H9 (cell line): ENCODE measurements around the gene CLEC18C. TPM values are rescaled to one million over a fixed set of nuclear protein-coding genes. Genes with fewer than 3 reads are reported as not detected.

ENCODE experiments used
- DNase-seq: peaks from one replicate; pipeline ENCODE4 v3.0.0-alpha.2; 2017
- H2AFZ ChIP-seq: one replicate; pipeline ENCODE4 v1.6.1; 2013; ENCODE audit warnings: mild to moderate bottlenecking, low read length, control low read depth, moderate library complexity
- H2AK5ac ChIP-seq: 2 replicates; pipeline ENCODE4 v1.6.1; 2013; ENCODE audit warnings: low read length, control low read depth, mixed read lengths; ENCODE audit not compliant: insufficient read length
- H2BK120ac ChIP-seq: one replicate; pipeline ENCODE4 v1.6.1; 2013; ENCODE audit warnings: low read depth, mild to moderate bottlenecking, low read length, control low read depth, inconsistent platforms; ENCODE audit not compliant: poor library complexity, severe bottlenecking
- H2BK12ac ChIP-seq: 2 replicates; pipeline ENCODE4 v1.6.1; 2013; ENCODE audit warnings: low read length, control low read depth, mixed read lengths, low read depth; ENCODE audit not compliant: insufficient read length
- H2BK15ac ChIP-seq: 2 replicates; pipeline ENCODE4 v1.6.1; 2013; ENCODE audit warnings: low read depth, low read length, control low read depth
- H2BK20ac ChIP-seq: one replicate; pipeline ENCODE4 v1.6.1; 2013; ENCODE audit warnings: low read depth, mild to moderate bottlenecking, low read length, control low read depth, inconsistent platforms; ENCODE audit not compliant: poor library complexity, severe bottlenecking
- H2BK5ac ChIP-seq: 2 replicates; pipeline ENCODE4 v1.6.1; 2013; ENCODE audit warnings: low read length, control low read depth, mixed read lengths; ENCODE audit not compliant: insufficient read length
- H3K14ac ChIP-seq: 2 replicates; pipeline ENCODE4 v1.6.1; 2013; ENCODE audit warnings: low read length, control low read depth; ENCODE audit not compliant: insufficient read depth
- H3K18ac ChIP-seq: 2 replicates; pipeline ENCODE4 v1.6.1; 2013; ENCODE audit warnings: low read depth, mild to moderate bottlenecking, mixed read lengths, low read length, control low read depth; ENCODE audit not compliant: insufficient read length
- H3K23ac ChIP-seq: 2 replicates; pipeline ENCODE4 v1.6.1; 2013; ENCODE audit warnings: low read length, control low read depth, mixed read lengths, low read depth; ENCODE audit not compliant: insufficient read length
- H3K23me2 ChIP-seq: 2 replicates; pipeline ENCODE4 v1.6.1; 2013; ENCODE audit warnings: low read depth, mild to moderate bottlenecking, mixed read lengths, low read length, control low read depth; ENCODE audit not compliant: insufficient read length, poor library complexity, severe bottlenecking
- H3K27ac ChIP-seq: 2 replicates; pipeline ENCODE4 v1.5.1; 2013; ENCODE audit warnings: low read length, control low read depth, mixed read lengths, low read depth; ENCODE audit not compliant: insufficient read length
- H3K27me3 ChIP-seq: 2 replicates; pipeline ENCODE4 v1.6.1; 2013; ENCODE audit warnings: low read length, control low read depth, inconsistent platforms; ENCODE audit not compliant: insufficient read depth
- H3K4ac ChIP-seq: 2 replicates; pipeline ENCODE4 v1.6.1; 2013; ENCODE audit warnings: low read depth, mild to moderate bottlenecking, control low read depth, inconsistent platforms, low read length, moderate library complexity
- H3K4me1 ChIP-seq: 2 replicates; pipeline ENCODE4 v1.6.1; 2013; ENCODE audit warnings: low read length, control low read depth, inconsistent platforms; ENCODE audit not compliant: insufficient read depth
- H3K4me2 ChIP-seq: 2 replicates; pipeline ENCODE4 v1.6.1; 2013; ENCODE audit warnings: low read length, control low read depth, mixed read lengths; ENCODE audit not compliant: insufficient read length, insufficient read depth
- H3K56ac ChIP-seq: 2 replicates; pipeline ENCODE4 v1.6.1; 2013; ENCODE audit warnings: low read depth, mild to moderate bottlenecking, mixed read lengths, low read length, control low read depth; ENCODE audit not compliant: insufficient read length
- H3K79me1 ChIP-seq: 2 replicates; pipeline ENCODE4 v1.6.1; 2013; ENCODE audit warnings: low read depth, mild to moderate bottlenecking, moderate library complexity, low read length, control low read depth, inconsistent platforms; ENCODE audit not compliant: insufficient read depth, poor library complexity, severe bottlenecking
- H3K79me2 ChIP-seq: 2 replicates; pipeline ENCODE4 v1.6.1; 2013; ENCODE audit warnings: low read length, control low read depth, inconsistent platforms; ENCODE audit not compliant: insufficient read depth
- H3K9ac ChIP-seq: 2 replicates; pipeline ENCODE4 v1.6.1; 2013; ENCODE audit warnings: low read length, control low read depth, mixed read lengths; ENCODE audit not compliant: insufficient read length; ENCODE audit errors: extremely low read depth
- H3K9me3 ChIP-seq: one replicate; pipeline ENCODE4 v1.6.1; 2013; ENCODE audit warnings: low read depth, low read length, inconsistent platforms; ENCODE audit not compliant: control insufficient read depth
- H3T11ph ChIP-seq: one replicate; pipeline ENCODE4 v1.6.1; 2013; ENCODE audit warnings: mild to moderate bottlenecking, low read length, control low read depth, inconsistent platforms
- H4K20me1 ChIP-seq: one replicate; pipeline ENCODE4 v1.6.1; 2013; ENCODE audit not compliant: control insufficient read depth, insufficient read length, insufficient read depth
- H4K5ac ChIP-seq: 2 replicates; pipeline ENCODE4 v1.6.1; 2013; ENCODE audit warnings: low read depth, mild to moderate bottlenecking, mixed read lengths, low read length, control low read depth; ENCODE audit not compliant: insufficient read length
- H4K8ac ChIP-seq: replicated peaks from 2 replicates; pipeline ENCODE4 v1.6.1; 2013; ENCODE audit warnings: low read length, control low read depth, mixed read lengths, low read depth; ENCODE audit not compliant: insufficient read length
- H4K91ac ChIP-seq: 2 replicates; pipeline ENCODE4 v1.6.1; 2013; ENCODE audit warnings: low read depth, mild to moderate bottlenecking, moderate library complexity, mixed read lengths, low read length, control low read depth; ENCODE audit not compliant: insufficient read length
- H3K27ac Mint-ChIP-seq, 3 experiments: 2 replicates in 2 of 3; 3 replicates in 1 of 3; pipeline ENCODE4 v1.8.0; 2020 to 2021; ENCODE audit warnings: mixed read lengths in 3 of 3, mild to moderate bottlenecking in 1 of 3, moderate library complexity in 1 of 3
- H3K27me3 Mint-ChIP-seq: 2 replicates; pipeline ENCODE4 v1.8.0; 2021; ENCODE audit warnings: low read depth, mild to moderate bottlenecking, moderate library complexity, mixed read lengths
- H3K36me3 Mint-ChIP-seq, 3 experiments: 2 replicates in 2 of 3; 3 replicates in 1 of 3; pipeline ENCODE4 v1.8.0; 2020 to 2021; ENCODE audit warnings: low read depth in 3 of 3, mixed read lengths in 3 of 3; ENCODE audit not compliant: insufficient read depth in 1 of 3
- H3K4me1 Mint-ChIP-seq, 2 experiments: 2 replicates each; pipeline ENCODE4 v1.8.0; 2020; ENCODE audit warnings: mixed read lengths in 2 of 2
- H3K4me3 Mint-ChIP-seq, 2 experiments: 2 replicates in 1 of 2; 3 replicates in 1 of 2; pipeline ENCODE4 v1.8.0; 2020 to 2021; ENCODE audit warnings: mild to moderate bottlenecking in 2 of 2, mixed read lengths in 2 of 2, moderate library complexity in 1 of 2
- H3K9me3 Mint-ChIP-seq, 2 experiments: 2 replicates in 1 of 2; 3 replicates in 1 of 2; pipeline ENCODE4 v1.8.0; 2020; ENCODE audit warnings: mild to moderate bottlenecking in 2 of 2, mixed read lengths in 2 of 2, moderate library complexity in 1 of 2
- CTCF ChIP-seq: fragments of 200-600 bp; sonication (generic); conservative IDR thresholded peaks from 3 replicates; pipeline ENCODE4 v1.8.0; 2021; ENCODE audit warnings: antibody characterized with exemption, mild to moderate bottlenecking
- WGBS: extraction: QIAGEN DNeasy Blood & Tissue Kit; methylation state at CpG from one replicate; pipeline ENCODE4 v1.1.7; 2013; ENCODE audit warnings: missing lambda C conversion rate, low lambda C conversion rate, mixed read lengths; ENCODE audit not compliant: insufficient read length; ENCODE audit errors: extremely low coverage; 5-methylcytosine and 5-hydroxymethylcytosine counted together
- total RNA-seq: library from RNA; stranded (reverse); gene quantifications from 2 replicates; pipeline ENCODE4 v1.2.1, GENCODE V29; 2021

CLEC18C gene
- total RNA-seq, 1 experiment from 2014 or later: 0.11 TPM

- no peaks in the 10 kb centered on the region for H3K79me1 ChIP-seq
- peaks cover 6 to 23% (median 12%) of the 10 kb centered on the region in 3 experiments; a peak in 6 of 7 replicates for H3K36me3 Mint-ChIP-seq
- no peak overlapping the region for H2BK20ac ChIP-seq
- H3K23me2 ChIP-seq: peaks cover 2% of the 10 kb centered on the region
- H3K56ac ChIP-seq: no peak overlapping the region
- no peak overlapping the region for H3K27ac Mint-ChIP-seq
- H3K14ac ChIP-seq: no peak overlapping the region
- H4K20me1 ChIP-seq: no peaks in the 10 kb centered on the region
- H3K4me1 Mint-ChIP-seq: peaks cover 0 to 5% of the 10 kb centered on the region in 2 experiments; a peak in 1 of 4 replicates
- no peak overlapping the region for H2BK15ac ChIP-seq
- H3K23ac ChIP-seq: no peak overlapping the region
- H3K79me2 ChIP-seq: no peaks in the 10 kb centered on the region
- no peak overlapping the region for H3K27ac ChIP-seq
- no peak overlapping the region for H2BK12ac ChIP-seq
- no peak for DNase-seq
- no peak overlapping the region for H4K91ac ChIP-seq
- no peak overlapping the region for H3T11ph ChIP-seq
- H4K8ac ChIP-seq: no peak overlapping the region
- H2BK5ac ChIP-seq: no peak overlapping the region
- H3K9me3 ChIP-seq: no peaks in the 10 kb centered on the region
- no peaks in the 10 kb centered on the region for H3K27me3 ChIP-seq
- no peak overlapping the region for H2AK5ac ChIP-seq
- TF ChIP-seq CTCF: no peak
- no peak overlapping the region for H3K4me3 Mint-ChIP-seq
- no peak overlapping the region for H2BK120ac ChIP-seq
- no peak overlapping the region for H3K18ac ChIP-seq
- H3K4ac ChIP-seq: no peak overlapping the region
- H3K4me2 ChIP-seq: no peak overlapping the region
- H3K9ac ChIP-seq: no peak overlapping the region
- no peaks in the 10 kb centered on the region for H3K9me3 Mint-ChIP-seq
- no peaks in the 10 kb centered on the region for H3K27me3 Mint-ChIP-seq
- WGBS: no CpG with 5 or more reads among the region's 9 CpGs
- no peaks in the 10 kb centered on the region for H3K4me1 ChIP-seq
- H4K5ac ChIP-seq: no peak overlapping the region
- no peak overlapping the region for H2AFZ ChIP-seq
These were observed 13.9 kb upstream of the CLEC18C start for GRCh38 chr16:70159355-70160348.
